C4-2B (cell line): Measurements from ENCODE around the gene RPS14.

ENCODE experiments used
- ZFX ChIP-seq: fragments of 450-650 bp; IDR thresholded peaks from 2 replicates; pipeline ENCODE4 v1.6.1; 2017
- TF ChIP-seq, protein P1 (sequence below): fragments of 450-650 bp; conservative IDR thresholded peaks from 2 replicates; pipeline ENCODE4 v1.5.1; 2017; ENCODE audit warnings: mild to moderate bottlenecking

DNA sequence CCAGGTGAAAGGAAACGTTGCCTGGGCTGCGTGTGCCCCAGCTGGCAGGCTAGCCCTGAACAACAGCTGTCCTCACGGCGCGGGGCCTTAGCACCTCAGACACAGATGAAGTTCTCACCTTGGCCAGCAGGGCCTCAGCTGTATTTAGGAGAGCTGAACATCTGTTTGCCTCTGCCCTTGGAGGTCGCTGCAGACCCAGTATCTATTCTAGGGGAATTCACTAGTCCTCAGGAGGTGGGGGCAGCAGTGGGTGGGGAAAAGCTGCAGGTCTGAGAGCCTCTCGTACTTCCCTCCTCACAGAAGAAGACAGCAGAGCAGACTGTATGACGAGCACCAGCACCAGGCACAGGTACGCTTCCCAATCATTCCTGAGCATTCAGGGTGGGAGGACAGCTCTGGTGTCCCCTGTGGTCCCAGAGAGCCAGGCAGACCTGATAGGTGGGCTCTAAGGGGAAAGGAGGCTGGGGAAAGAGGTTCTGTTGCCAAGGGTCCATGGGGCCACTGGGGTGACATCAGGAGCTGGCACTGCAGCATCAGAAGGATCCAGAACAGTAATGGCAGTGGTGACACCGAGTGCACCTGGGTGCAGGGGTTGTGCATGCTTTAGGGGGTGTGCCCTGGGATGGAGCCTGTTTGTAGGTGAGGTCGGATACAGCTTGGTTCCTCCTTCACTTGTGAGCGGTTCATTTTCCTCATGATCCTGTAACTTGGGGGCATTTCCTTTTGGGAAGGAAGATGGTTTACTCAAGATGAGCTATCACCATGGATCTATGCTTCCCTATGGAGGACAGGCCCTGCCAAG is 50.6 kb downstream of the RPS14 start:
- TF ChIP-seq, protein P1, sequence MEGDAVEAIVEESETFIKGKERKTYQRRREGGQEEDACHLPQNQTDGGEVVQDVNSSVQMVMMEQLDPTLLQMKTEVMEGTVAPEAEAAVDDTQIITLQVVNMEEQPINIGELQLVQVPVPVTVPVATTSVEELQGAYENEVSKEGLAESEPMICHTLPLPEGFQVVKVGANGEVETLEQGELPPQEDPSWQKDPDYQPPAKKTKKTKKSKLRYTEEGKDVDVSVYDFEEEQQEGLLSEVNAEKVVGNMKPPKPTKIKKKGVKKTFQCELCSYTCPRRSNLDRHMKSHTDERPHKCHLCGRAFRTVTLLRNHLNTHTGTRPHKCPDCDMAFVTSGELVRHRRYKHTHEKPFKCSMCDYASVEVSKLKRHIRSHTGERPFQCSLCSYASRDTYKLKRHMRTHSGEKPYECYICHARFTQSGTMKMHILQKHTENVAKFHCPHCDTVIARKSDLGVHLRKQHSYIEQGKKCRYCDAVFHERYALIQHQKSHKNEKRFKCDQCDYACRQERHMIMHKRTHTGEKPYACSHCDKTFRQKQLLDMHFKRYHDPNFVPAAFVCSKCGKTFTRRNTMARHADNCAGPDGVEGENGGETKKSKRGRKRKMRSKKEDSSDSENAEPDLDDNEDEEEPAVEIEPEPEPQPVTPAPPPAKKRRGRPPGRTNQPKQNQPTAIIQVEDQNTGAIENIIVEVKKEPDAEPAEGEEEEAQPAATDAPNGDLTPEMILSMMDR: no peak
- TF ChIP-seq ZFX: no peak
